Measurements from ENCODE around the gene KDM6A. TPM values are rescaled to one million over a fixed set of nuclear protein-coding genes. Genes with fewer than 3 reads are reported as not detected.
"Not testable (repeated sequence)": the region's sequence is repeated elsewhere in the genome, so short reads cannot be mapped to it uniquely, and the experiment has no call there.

The KDM6A gene
- total RNA-seq, 2 experiments from 2014 or later = 24.5 to 24.7 TPM

DNA sequence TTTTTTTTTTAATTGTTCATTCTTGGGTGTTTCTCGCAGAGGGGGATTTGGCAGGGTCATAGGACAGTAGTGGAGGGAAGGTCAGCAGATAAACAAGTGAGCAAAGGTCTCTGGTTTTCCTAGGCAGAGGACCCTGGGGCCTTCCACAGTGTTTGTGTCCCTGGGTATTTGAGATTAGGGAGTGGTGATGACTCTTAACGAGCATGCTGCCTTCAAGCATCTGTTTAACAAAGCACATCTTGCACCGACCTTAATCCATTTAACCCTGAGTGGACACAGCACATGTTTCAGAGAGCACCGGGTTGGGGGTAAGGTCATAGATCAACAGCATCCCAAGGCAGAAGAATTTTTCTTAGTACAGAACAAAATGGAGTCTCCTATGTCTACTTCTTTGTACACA is 37.5 kb downstream of the KDM6A start:
- Mint-ChIP-seq H3K36me3 (ENCODE audit: low read depth) (peaks cover 12% of the 10 kb centered on the region), H3K4me1 (ENCODE audit: low read depth) (peaks cover 24% of the 10 kb centered on the region)
- H3K4me3 Mint-ChIP-seq; ATAC-seq; DNase-seq; POLR2A ChIA-PET; H3K27ac Mint-ChIP-seq; CTCF ChIA-PET; H3K27me3 Mint-ChIP-seq (ENCODE audit: low read depth); H3K9me3 Mint-ChIP-seq (ENCODE audit: insufficient read depth): not testable (repeated sequence)

GRCh38 chrX:44911074-44911600 is 38.1 kb downstream of the KDM6A start:
- DNase-seq; H3K27me3 Mint-ChIP-seq (ENCODE audit: low read depth); H3K27ac Mint-ChIP-seq; H3K4me3 Mint-ChIP-seq; ATAC-seq; H3K36me3 Mint-ChIP-seq (ENCODE audit: low read depth); POLR2A ChIA-PET; CTCF ChIA-PET; H3K9me3 Mint-ChIP-seq (ENCODE audit: insufficient read depth): not testable (repeated sequence)
- peaks cover 24% of the 10 kb centered on the region for H3K4me1 Mint-ChIP-seq (ENCODE audit: low read depth)

DNA sequence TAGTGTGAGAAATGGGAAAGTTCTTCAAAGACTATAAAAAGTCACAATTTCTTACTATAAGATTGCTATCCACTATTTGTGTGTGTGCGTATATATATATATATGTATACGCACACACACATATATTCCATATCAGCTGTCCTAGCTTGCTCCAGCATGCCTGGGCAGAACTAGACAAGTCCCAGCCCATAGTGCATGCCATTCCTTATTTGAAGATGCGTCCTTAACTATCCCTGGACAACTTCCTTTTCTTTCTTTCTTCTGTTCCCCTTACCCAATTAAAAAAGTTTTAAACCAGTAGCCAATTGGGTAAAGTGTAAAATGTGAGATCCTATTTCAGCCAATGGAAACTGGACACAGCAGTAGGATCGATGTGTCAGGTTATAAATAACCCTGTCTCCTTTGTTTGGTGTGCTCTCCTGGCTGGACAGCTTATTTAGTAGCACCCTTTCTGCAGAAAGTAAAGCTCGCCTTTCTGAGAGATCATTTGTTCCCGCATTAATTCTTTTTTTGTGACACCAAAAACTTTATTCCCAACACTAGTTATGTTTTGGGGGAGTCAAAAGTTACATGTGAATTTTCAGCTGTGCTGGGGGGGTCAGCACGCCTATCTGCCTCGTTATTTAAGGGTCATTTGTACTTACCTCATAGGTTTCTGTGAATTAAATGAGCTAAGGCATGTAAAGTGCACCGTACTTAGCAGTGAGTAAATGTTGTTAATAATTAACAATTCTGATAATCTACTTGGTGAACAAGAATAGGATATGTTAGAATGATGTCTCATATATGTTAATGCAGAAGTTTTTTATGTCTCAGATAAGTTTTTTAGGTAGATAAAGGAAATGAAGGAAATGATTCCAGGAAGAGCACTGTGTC is 40.9 kb downstream of the KDM6A start:
- Mint-ChIP-seq H3K27ac (no peak overlapping the region), H3K9me3 (ENCODE audit: insufficient read depth) (no peaks in the 10 kb centered on the region), H3K4me1 (ENCODE audit: low read depth) (peaks cover 12% of the 10 kb centered on the region), H3K27me3 (ENCODE audit: low read depth) (no peaks in the 10 kb centered on the region), H3K4me3 (no peak overlapping the region), H3K36me3 (ENCODE audit: low read depth) (peaks cover 3% of the 10 kb centered on the region)
- ChIA-PET CTCF (no interaction called here), POLR2A (no interaction called here)
- ATAC-seq (no peak), DNase-seq (no peak)

- Mint-ChIP-seq H3K4me3 (no peak overlapping the region), H3K4me1 (ENCODE audit: low read depth) (peaks cover 12% of the 10 kb centered on the region), H3K36me3 (ENCODE audit: low read depth) (peaks cover 5% of the 10 kb centered on the region), H3K9me3 (ENCODE audit: insufficient read depth) (no peaks in the 10 kb centered on the region), H3K27me3 (ENCODE audit: low read depth) (no peaks in the 10 kb centered on the region), H3K27ac (no peak overlapping the region)
- DNase-seq (no peak), ATAC-seq (no peak)
- ChIA-PET POLR2A (no interaction called here), CTCF (no interaction called here)
Measured at GRCh38 chrX:44914532-44915198, 41.7 kb downstream of the KDM6A start.

DNA sequence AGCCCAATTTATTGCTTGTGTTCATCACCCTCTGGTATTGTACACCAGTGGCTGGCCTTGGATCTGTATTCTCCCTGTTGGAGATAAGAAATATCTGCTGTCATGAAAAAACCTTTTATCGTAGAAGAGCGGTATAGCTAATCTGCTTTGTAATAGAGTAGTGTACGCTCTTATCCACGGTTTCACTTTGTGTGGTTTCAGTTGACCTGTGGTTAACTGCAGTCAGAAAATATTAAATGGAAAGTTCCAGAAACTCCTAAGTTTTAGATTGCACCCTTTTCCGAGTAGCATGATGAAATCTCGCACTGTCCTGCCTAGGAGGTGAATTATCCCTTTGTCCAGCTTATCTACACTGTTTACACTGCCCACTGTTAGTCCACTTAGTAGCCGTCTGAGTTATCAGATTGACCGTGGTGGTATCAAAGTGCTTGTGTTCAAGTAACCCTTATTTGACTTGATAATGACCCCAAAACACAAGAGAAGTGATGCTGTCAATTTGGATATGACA is 42.4 kb downstream of the KDM6A start:
- ATAC-seq = no peak
- CTCF ChIA-PET = no interaction called here
- H3K4me1 Mint-ChIP-seq (ENCODE audit: low read depth) = peaks cover 14% of the 10 kb centered on the region

DNA sequence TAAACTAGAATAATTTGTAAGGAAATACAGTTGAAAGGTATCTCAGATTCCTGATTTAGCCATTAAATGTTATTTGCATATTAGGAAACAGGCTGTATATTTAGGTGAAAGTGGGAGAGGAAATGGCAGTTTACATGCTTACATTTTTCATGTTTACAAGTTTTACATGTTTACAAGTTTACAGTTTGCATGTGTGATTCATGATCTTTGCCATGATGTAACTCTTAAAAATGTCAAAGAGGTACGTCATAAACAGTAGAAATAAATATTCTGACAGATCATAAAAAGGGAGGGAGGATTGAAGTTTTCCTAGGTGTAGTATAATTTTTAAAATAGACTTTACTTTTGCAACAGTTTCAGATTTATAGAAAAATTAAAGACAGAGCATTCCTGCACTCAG is 45.7 kb downstream of the KDM6A start:
- ChIA-PET CTCF (no interaction called here), POLR2A (no interaction called here)
- no peaks in the 10 kb centered on the region for H3K27me3 Mint-ChIP-seq (ENCODE audit: low read depth)
- peaks cover 2% of the 10 kb centered on the region for H3K36me3 Mint-ChIP-seq (ENCODE audit: low read depth)
- H3K4me1 Mint-ChIP-seq (ENCODE audit: low read depth) = peaks cover 24% of the 10 kb centered on the region
- no peak overlapping the region for H3K4me3 Mint-ChIP-seq
- no peak for ATAC-seq
- no peak overlapping the region for H3K27ac Mint-ChIP-seq
- H3K9me3 Mint-ChIP-seq (ENCODE audit: insufficient read depth) = no peaks in the 10 kb centered on the region
- no peak for DNase-seq

More for the DNA sequence above, 42.4 kb downstream of the KDM6A start:
- Mint-ChIP-seq H3K36me3 (ENCODE audit: low read depth) (peaks cover 4% of the 10 kb centered on the region), H3K27ac (no peak overlapping the region), H3K9me3 (ENCODE audit: insufficient read depth) (no peaks in the 10 kb centered on the region), H3K4me3 (no peak overlapping the region), H3K27me3 (ENCODE audit: low read depth) (no peaks in the 10 kb centered on the region)
- DNase-seq = no peak
- POLR2A ChIA-PET = no interaction called here

- no peaks in the 10 kb centered on the region for H3K9me3 Mint-ChIP-seq (ENCODE audit: insufficient read depth)
- CTCF ChIA-PET = interaction anchor here (0.7 kb wide), 1 partner anchor 11 kb away, joined by 3 read pairs; no protein-coding TSS in a partner anchor
- peaks cover 4% of the 10 kb centered on the region for H3K36me3 Mint-ChIP-seq (ENCODE audit: low read depth)
- DNase-seq = no peak
- peaks cover 18% of the 10 kb centered on the region for H3K4me1 Mint-ChIP-seq (ENCODE audit: low read depth)
- peak overlapping the region; percentile 54 for H3K4me3 Mint-ChIP-seq
- H3K27me3 Mint-ChIP-seq (ENCODE audit: low read depth) = no peaks in the 10 kb centered on the region
- H3K27ac Mint-ChIP-seq = peak overlapping the region; percentile 70
- peak; percentile 61 for ATAC-seq
- POLR2A ChIA-PET = no interaction called here
Measured at GRCh38 chrX:44922980-44923379, 50.0 kb downstream of the KDM6A start.

DNA sequence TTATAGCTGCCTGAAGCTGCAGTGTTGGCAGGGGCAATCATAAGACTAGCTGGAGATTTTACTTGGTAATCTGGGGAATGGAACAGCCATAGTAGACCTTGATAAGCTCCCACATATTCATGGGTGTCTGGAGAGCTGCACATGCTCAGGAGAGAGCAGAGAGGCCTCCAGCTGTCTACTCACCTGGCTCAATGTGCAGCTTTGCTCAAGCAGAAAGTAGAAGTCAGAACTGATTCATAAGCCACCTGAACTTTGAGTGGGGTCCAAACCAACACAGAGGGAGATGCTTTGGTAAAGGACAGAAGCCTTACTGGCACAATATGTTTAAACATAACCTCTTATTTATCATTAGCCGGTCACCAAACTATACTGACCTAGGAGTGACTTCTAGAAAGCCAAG is 54.4 kb downstream of the KDM6A start:
- Mint-ChIP-seq H3K4me1 (ENCODE audit: low read depth) (peaks cover 16% of the 10 kb centered on the region), H3K4me3 (no peak overlapping the region), H3K36me3 (ENCODE audit: low read depth) (peaks cover 7% of the 10 kb centered on the region), H3K9me3 (ENCODE audit: insufficient read depth) (no peaks in the 10 kb centered on the region), H3K27ac (no peak overlapping the region), H3K27me3 (ENCODE audit: low read depth) (no peaks in the 10 kb centered on the region)
- DNase-seq (no peak), ATAC-seq (no peak)
- POLR2A ChIA-PET = no interaction called here
- CTCF ChIA-PET = no interaction called here

- Mint-ChIP-seq H3K4me1 (ENCODE audit: low read depth) (peaks cover 6% of the 10 kb centered on the region), H3K27ac (no peak overlapping the region), H3K27me3 (ENCODE audit: low read depth) (no peaks in the 10 kb centered on the region), H3K36me3 (ENCODE audit: low read depth) (peaks cover 7% of the 10 kb centered on the region), H3K4me3 (no peak overlapping the region), H3K9me3 (ENCODE audit: insufficient read depth) (no peaks in the 10 kb centered on the region)
- POLR2A ChIA-PET = no interaction called here
- CTCF ChIA-PET = no interaction called here
- no peak for ATAC-seq
- no peak for DNase-seq
Measured at GRCh38 chrX:44931441-44931973, 58.5 kb downstream of the KDM6A start.

GRCh38 chrX:44935172-44935571 is 62.2 kb downstream of the KDM6A start:
- DNase-seq = no peak
- no peak for ATAC-seq
- peaks cover 18% of the 10 kb centered on the region for H3K4me1 Mint-ChIP-seq (ENCODE audit: low read depth)
- no peak overlapping the region for H3K4me3 Mint-ChIP-seq
- no peaks in the 10 kb centered on the region for H3K27me3 Mint-ChIP-seq (ENCODE audit: low read depth)
- no peaks in the 10 kb centered on the region for H3K9me3 Mint-ChIP-seq (ENCODE audit: insufficient read depth)
- H3K27ac Mint-ChIP-seq = no peak overlapping the region
- ChIA-PET CTCF (no interaction called here), POLR2A (no interaction called here)
- H3K36me3 Mint-ChIP-seq (ENCODE audit: low read depth) = peaks cover 9% of the 10 kb centered on the region

DNA sequence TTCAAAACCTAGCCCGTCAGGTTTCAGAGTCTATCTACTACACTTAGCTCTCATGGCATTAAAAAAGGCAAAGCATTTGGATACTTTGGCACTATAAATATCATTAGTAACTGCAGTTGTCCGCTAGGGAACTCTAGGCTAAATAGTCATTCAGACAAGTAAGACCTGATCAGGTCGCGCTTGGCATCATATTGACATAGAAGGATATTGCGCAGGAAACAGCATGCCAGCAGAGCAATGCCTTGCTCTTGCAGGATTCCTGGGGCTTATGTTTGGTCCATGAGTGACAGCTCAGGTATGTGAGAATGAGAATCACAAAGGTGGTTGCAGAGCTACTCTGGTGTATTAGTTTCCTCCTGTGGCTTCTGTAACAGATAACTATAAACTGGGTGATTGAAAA is 62.7 kb downstream of the KDM6A start:
- no peak overlapping the region for H3K4me3 Mint-ChIP-seq
- H3K27me3 Mint-ChIP-seq (ENCODE audit: low read depth) = no peaks in the 10 kb centered on the region
- peaks cover 18% of the 10 kb centered on the region for H3K4me1 Mint-ChIP-seq (ENCODE audit: low read depth)
- no peak overlapping the region for H3K27ac Mint-ChIP-seq
- ATAC-seq (no peak), DNase-seq (no peak)
- peaks cover 9% of the 10 kb centered on the region for H3K36me3 Mint-ChIP-seq (ENCODE audit: low read depth)
- CTCF ChIA-PET = no interaction called here
- POLR2A ChIA-PET = no interaction called here
- no peaks in the 10 kb centered on the region for H3K9me3 Mint-ChIP-seq (ENCODE audit: insufficient read depth)

GRCh38 chrX:44937606-44938005 is 64.6 kb downstream of the KDM6A start:
- CTCF ChIA-PET = no interaction called here
- ATAC-seq = no peak
- no peak for DNase-seq
- H3K36me3 Mint-ChIP-seq (ENCODE audit: low read depth) = peaks cover 11% of the 10 kb centered on the region
- H3K27ac Mint-ChIP-seq = no peak overlapping the region
- POLR2A ChIA-PET = no interaction called here
- no peak overlapping the region for H3K4me3 Mint-ChIP-seq
- no peaks in the 10 kb centered on the region for H3K9me3 Mint-ChIP-seq (ENCODE audit: insufficient read depth)
- no peaks in the 10 kb centered on the region for H3K27me3 Mint-ChIP-seq (ENCODE audit: low read depth)
- peaks cover 14% of the 10 kb centered on the region for H3K4me1 Mint-ChIP-seq (ENCODE audit: low read depth)

All from activated CD8-positive, alpha-beta T cell treated with anti-CD3 and anti-CD28 coated beads, Interleukin-2, amount 10 ng/mL, durations not matched to agents 7 days and 5 days (primary cell).